HEK293 (cell line): ENCODE data around the gene APOBEC3G.

Source experiments
- CTCF ChIP-seq: fragments of 450-650 bp; formaldehyde crosslinking; IDR thresholded peaks from 2 replicates; pipeline ENCODE4 v1.5.1; 2016; ENCODE audit warnings: missing biosample characterization, missing genetic modification characterization
- HOXA7 ChIP-seq: sonication (generic); formaldehyde crosslinking; IDR thresholded peaks from 2 replicates; pipeline ENCODE4 v1.8.1; 2022; ENCODE audit warnings: missing genetic modification reagents, borderline replicate concordance
- ZNF146 ChIP-seq: fragments of 450-650 bp; formaldehyde crosslinking; IDR thresholded peaks from 2 replicates; pipeline ENCODE4 v1.5.1; 2016; ENCODE audit warnings: missing biosample characterization, missing genetic modification characterization
- ZNF24 ChIP-seq: fragments of 450-650 bp; formaldehyde crosslinking; IDR thresholded peaks from 2 replicates; pipeline ENCODE4 v1.5.1; 2016; ENCODE audit warnings: missing biosample characterization, missing genetic modification characterization
- ZNF311 ChIP-seq: fragments of 450-650 bp; formaldehyde crosslinking; IDR thresholded peaks from 2 replicates; pipeline ENCODE4 v1.5.1; 2017; ENCODE audit warnings: missing biosample characterization, missing genetic modification characterization, borderline replicate concordance
- ZNF350 ChIP-seq: fragments of 450-650 bp; formaldehyde crosslinking; IDR thresholded peaks from 2 replicates; pipeline ENCODE4 v1.5.0; 2017; ENCODE audit warnings: missing biosample characterization, mild to moderate bottlenecking, missing genetic modification characterization

- TF ChIP-seq ZNF350 (tag by site-specific recombination) (no peak), HOXA7 (CRISPR knock-in tag) (no peak), CTCF (tag by site-specific recombination) (no peak), ZNF146 (no peak), ZNF311 (tag by site-specific recombination) (no peak), ZNF24 (no peak)
Measured at GRCh38 chr22:39081598-39081997, 4.5 kb downstream of the APOBEC3G start.
